ENCODE measurements around the gene SCNN1A.

SCNN1A gene

DNA sequence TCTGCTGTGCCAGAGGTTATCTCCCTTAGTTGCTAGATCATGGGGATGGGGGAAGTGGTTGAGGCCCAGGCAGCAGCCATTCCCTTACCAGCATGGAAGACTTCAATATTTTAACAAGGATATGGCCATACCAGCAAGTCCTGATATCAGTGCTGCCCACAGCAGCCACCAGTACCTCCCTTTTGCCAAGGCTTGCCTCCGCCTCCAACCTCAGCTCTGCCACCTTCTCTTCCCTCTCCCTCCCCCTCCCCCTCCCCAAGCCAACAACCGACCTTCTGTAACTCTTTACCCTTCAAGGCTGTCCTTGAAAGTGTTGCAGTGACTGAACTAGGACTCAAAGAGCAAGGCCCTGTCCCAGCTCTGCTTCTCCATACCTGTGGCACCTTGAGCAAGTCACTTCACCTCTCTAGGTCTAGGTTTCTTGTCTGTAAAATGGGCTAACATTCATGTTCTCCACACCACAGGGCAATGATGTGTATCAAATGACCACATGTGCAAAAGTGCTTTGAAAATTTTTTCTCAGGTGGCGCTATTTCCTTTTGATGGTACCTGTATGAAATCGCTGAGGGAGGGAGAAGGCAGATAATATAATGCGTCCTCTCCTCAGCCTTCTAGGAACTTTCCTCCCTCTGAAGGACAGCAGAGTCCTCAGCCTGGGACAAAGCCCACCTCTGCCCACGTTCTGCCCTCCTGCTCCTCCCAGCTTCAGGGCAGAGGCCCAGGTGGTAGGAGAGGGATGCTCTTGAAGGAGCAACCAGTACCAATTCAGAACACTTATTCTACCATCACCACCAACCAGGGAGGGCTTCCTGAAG is 50.2 kb downstream of the SCNN1A start:
- no peak overlapping the region for H2AFZ ChIP-seq (ENCODE audit: low read depth, low read length)
- H3K36me3 ChIP-seq (ENCODE audit: insufficient read depth, low read length) = peaks cover 26% of the 10 kb centered on the region
- H3K4me1 ChIP-seq (ENCODE audit: insufficient read depth, low read length) = peaks cover 21% of the 10 kb centered on the region
- H3K4me3 ChIP-seq (ENCODE audit: low read length) = no peak overlapping the region
- H3K9me3 ChIP-seq (ENCODE audit: low read length) = no peaks in the 10 kb centered on the region
- no peaks in the 10 kb centered on the region for H3K27me3 ChIP-seq (ENCODE audit: insufficient read depth, low read length)

GRCh38 chr12:6323995-6324711 is 51.2 kb downstream of the SCNN1A start:
- no peaks in the 10 kb centered on the region for H3K27me3 ChIP-seq (ENCODE audit: insufficient read depth, low read length)
- H3K4me3 ChIP-seq (ENCODE audit: low read length) = no peak overlapping the region
- H2AFZ ChIP-seq (ENCODE audit: low read depth, low read length) = no peak overlapping the region
- peaks cover 21% of the 10 kb centered on the region for H3K4me1 ChIP-seq (ENCODE audit: insufficient read depth, low read length)
- H3K9me3 ChIP-seq (ENCODE audit: low read length) = no peaks in the 10 kb centered on the region
- H3K36me3 ChIP-seq (ENCODE audit: insufficient read depth, low read length) = peaks cover 16% of the 10 kb centered on the region

- no peaks in the 10 kb centered on the region for H3K9me3 ChIP-seq (ENCODE audit: low read length)
- H3K4me1 ChIP-seq (ENCODE audit: insufficient read depth, low read length) = peaks cover 21% of the 10 kb centered on the region
- H3K4me3 ChIP-seq (ENCODE audit: low read length) = no peak overlapping the region
- no peak overlapping the region for H2AFZ ChIP-seq (ENCODE audit: low read depth, low read length)
- H3K27me3 ChIP-seq (ENCODE audit: insufficient read depth, low read length) = no peaks in the 10 kb centered on the region
- H3K36me3 ChIP-seq (ENCODE audit: insufficient read depth, low read length) = peaks cover 9% of the 10 kb centered on the region
Measured at GRCh38 chr12:6323340-6323994, 51.9 kb downstream of the SCNN1A start.

- H3K4me1 ChIP-seq (ENCODE audit: insufficient read depth, low read length) = peaks cover 21% of the 10 kb centered on the region
- H2AFZ ChIP-seq (ENCODE audit: low read depth, low read length) = no peak overlapping the region
- H3K36me3 ChIP-seq (ENCODE audit: insufficient read depth, low read length) = peaks cover 4% of the 10 kb centered on the region
- no peaks in the 10 kb centered on the region for H3K9me3 ChIP-seq (ENCODE audit: low read length)
- no peak overlapping the region for H3K4me3 ChIP-seq (ENCODE audit: low read length)
- no peaks in the 10 kb centered on the region for H3K27me3 ChIP-seq (ENCODE audit: insufficient read depth, low read length)
Measured at GRCh38 chr12:6322969-6323339, 52.4 kb downstream of the SCNN1A start.

DNA sequence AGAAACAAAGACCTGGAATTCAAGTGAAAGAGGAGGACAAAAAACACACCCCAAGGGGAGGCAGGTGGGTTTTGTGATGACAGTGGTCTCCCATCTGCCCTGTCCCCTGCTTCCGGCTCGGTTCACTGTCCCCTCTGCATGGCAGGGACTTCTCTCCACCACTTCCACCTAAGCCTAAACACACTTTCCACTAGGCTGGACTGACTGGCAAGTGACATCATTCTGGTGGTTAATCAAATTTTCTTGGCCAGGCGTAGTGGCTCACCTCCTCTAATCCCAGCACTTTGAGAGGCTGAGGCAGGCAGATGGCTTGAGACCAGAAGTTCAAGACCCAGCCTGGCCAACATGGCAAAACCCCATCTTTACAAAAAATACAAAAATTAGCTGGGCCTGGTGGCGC is 53.0 kb downstream of the SCNN1A start:
- peaks cover 21% of the 10 kb centered on the region for H3K4me1 ChIP-seq (ENCODE audit: insufficient read depth, low read length)
- no peaks in the 10 kb centered on the region for H3K9me3 ChIP-seq (ENCODE audit: low read length)
- no peak overlapping the region for H2AFZ ChIP-seq (ENCODE audit: low read depth, low read length)
- no peaks in the 10 kb centered on the region for H3K27me3 ChIP-seq (ENCODE audit: insufficient read depth, low read length)
- no peaks in the 10 kb centered on the region for H3K36me3 ChIP-seq (ENCODE audit: insufficient read depth, low read length)
- H3K4me3 ChIP-seq (ENCODE audit: low read length) = no peak overlapping the region

- H3K9me3 ChIP-seq (ENCODE audit: low read length) = no peaks in the 10 kb centered on the region
- no peaks in the 10 kb centered on the region for H3K36me3 ChIP-seq (ENCODE audit: insufficient read depth, low read length)
- peaks cover 21% of the 10 kb centered on the region for H3K4me1 ChIP-seq (ENCODE audit: insufficient read depth, low read length)
- H2AFZ ChIP-seq (ENCODE audit: low read depth, low read length) = no peak overlapping the region
- H3K27me3 ChIP-seq (ENCODE audit: insufficient read depth, low read length) = no peaks in the 10 kb centered on the region
- no peak overlapping the region for H3K4me3 ChIP-seq (ENCODE audit: low read length)
Measured at GRCh38 chr12:6321905-6322304, 53.5 kb downstream of the SCNN1A start.

GRCh38 chr12:6319446-6319845 is 55.9 kb downstream of the SCNN1A start:
- Histone ChIP-seq H3K36me3 (ENCODE audit: insufficient read depth, low read length) (no peaks in the 10 kb centered on the region), H3K9me3 (ENCODE audit: low read length) (no peaks in the 10 kb centered on the region), H2AFZ (ENCODE audit: low read depth, low read length) (no peak overlapping the region), H3K4me3 (ENCODE audit: low read length) (no peak overlapping the region), H3K4me1 (ENCODE audit: insufficient read depth, low read length) (peaks cover 19% of the 10 kb centered on the region), H3K27me3 (ENCODE audit: insufficient read depth, low read length) (no peaks in the 10 kb centered on the region)

DNA sequence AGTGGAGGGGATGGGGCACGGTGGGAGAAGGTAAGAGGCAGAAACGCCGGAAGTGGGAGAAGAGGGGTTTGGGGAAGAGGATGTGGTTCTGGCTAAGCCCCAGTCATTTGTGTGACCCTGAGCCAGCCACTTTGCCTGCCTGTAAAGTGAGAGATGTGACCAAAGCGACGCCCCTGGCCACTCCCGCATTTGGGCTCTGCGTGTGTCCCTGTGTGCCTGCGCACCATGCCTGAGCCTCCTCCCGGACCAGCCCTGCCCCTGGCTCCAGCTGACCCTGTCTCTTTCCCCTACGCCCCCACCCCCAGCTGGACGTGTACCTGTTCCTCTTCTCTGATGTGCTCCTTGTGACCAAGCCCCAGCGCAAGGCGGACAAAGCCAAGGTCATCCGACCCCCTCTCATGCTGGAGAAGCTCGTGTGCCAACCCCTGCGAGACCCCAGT is 56.9 kb downstream of the SCNN1A start:
- peaks cover 13% of the 10 kb centered on the region for H3K4me1 ChIP-seq (ENCODE audit: insufficient read depth, low read length)

DNA sequence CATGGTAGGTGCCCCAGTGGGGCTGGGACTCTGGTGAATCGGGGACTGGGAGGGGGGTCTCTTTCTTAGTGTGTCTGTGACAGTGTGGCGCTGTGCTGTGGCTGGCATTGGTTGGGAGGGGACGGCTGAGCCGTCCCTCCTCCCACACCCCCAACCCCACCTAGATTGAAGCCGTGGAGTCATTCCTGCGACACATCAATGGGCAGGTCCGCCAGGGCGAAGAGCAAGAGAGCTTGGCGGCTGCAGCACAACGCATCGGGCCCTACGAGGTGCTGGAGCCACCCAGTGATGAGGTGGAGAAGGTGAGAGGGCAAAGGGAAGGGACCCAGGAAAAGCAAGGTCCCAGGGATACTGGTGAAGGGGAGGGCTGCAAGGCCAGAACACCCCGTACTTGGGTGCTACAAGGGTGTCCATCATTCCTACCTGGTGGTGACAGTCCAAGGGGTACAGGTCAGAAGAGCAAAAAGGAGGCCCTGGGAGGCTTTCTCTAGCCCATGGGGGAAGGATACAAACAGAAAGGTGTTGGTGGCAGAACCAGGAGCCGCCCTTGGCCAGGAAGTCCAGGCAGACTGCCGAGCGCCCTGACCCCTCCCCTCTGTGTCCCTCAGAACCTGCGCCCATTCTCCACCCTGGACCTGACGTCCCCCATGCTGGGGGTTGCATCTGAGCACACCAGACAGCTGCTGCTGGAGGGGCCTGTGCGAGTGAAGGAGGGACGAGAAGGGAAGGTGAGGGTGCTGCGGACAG is 57.5 kb downstream of the SCNN1A start:
- H3K9me3 ChIP-seq (ENCODE audit: low read length) = no peaks in the 10 kb centered on the region
- no peak overlapping the region for H2AFZ ChIP-seq (ENCODE audit: low read depth, low read length)
- no peak overlapping the region for H3K4me3 ChIP-seq (ENCODE audit: low read length)
- H3K4me1 ChIP-seq (ENCODE audit: insufficient read depth, low read length) = peaks cover 15% of the 10 kb centered on the region
- no peaks in the 10 kb centered on the region for H3K36me3 ChIP-seq (ENCODE audit: insufficient read depth, low read length)
- H3K27me3 ChIP-seq (ENCODE audit: insufficient read depth, low read length) = no peaks in the 10 kb centered on the region

More for the DNA sequence above, 56.9 kb downstream of the SCNN1A start:
- H3K27me3 ChIP-seq (ENCODE audit: insufficient read depth, low read length) = no peaks in the 10 kb centered on the region
- H3K36me3 ChIP-seq (ENCODE audit: insufficient read depth, low read length) = no peaks in the 10 kb centered on the region
- no peak overlapping the region for H2AFZ ChIP-seq (ENCODE audit: low read depth, low read length)
- H3K4me3 ChIP-seq (ENCODE audit: low read length) = no peak overlapping the region
- H3K9me3 ChIP-seq (ENCODE audit: low read length) = no peaks in the 10 kb centered on the region

GRCh38 chr12:6316921-6317692 is 58.3 kb downstream of the SCNN1A start:
- no peaks in the 10 kb centered on the region for H3K27me3 ChIP-seq (ENCODE audit: insufficient read depth, low read length)
- no peak overlapping the region for H3K4me3 ChIP-seq (ENCODE audit: low read length)
- no peak overlapping the region for H2AFZ ChIP-seq (ENCODE audit: low read depth, low read length)
- H3K9me3 ChIP-seq (ENCODE audit: low read length) = no peaks in the 10 kb centered on the region
- H3K4me1 ChIP-seq (ENCODE audit: insufficient read depth, low read length) = peaks cover 18% of the 10 kb centered on the region
- no peaks in the 10 kb centered on the region for H3K36me3 ChIP-seq (ENCODE audit: insufficient read depth, low read length)

DNA sequence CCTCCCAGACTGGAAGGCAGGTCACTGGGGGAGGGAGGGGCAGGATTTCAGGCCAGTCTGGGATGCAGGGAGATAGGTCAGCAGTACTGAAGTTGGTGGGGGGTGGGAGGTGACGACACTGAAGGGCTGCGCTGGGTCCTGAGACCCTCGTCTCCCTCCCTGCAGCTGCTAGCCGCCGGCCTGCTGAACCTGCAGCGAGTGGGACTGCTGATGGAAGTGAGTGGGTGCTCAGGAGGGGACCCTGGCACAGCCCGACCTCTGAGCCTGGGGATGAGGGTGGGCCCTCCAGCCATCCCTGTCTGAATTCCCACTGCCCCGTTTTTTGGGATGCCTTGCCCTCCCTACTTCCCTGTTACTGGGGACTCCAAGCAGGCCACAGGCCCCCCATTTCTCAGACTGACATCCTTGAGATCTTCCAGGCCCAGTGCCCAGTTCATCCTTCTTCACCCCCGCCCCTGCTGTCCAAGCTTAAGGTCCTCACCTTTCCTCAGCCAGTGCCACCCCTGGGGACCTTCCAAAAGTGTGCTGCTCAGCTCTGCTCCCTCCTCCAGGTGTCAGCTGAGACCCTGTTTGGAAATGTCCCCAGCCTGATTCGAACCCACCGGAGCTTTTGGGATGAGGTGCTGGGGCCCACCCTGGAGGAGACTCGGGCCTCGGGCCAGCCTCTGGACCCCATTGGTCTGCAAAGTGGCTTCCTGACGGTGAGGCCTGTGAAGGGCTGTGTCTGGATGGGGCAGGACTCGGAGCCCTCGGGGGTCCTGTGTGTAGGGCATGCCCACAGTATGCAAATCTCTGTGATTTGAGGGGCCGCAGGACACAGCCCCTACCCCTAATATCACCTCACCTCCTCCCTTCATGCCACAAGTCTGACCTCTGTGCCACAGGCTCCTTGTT is 59.4 kb downstream of the SCNN1A start:
- no peak overlapping the region for H3K4me3 ChIP-seq (ENCODE audit: low read length)
- H3K36me3 ChIP-seq (ENCODE audit: insufficient read depth, low read length) = no peaks in the 10 kb centered on the region
- H3K9me3 ChIP-seq (ENCODE audit: low read length) = no peaks in the 10 kb centered on the region
- peaks cover 18% of the 10 kb centered on the region for H3K4me1 ChIP-seq (ENCODE audit: insufficient read depth, low read length)
- no peak overlapping the region for H2AFZ ChIP-seq (ENCODE audit: low read depth, low read length)
- peaks cover under 1% of the 10 kb centered on the region for H3K27me3 ChIP-seq (ENCODE audit: insufficient read depth, low read length)

Data from neuron (in vitro differentiated cells).